Measurements from ENCODE around the gene SUSD2.

- TF ChIP-seq SIN3A (IDR thresholded peaks at IDR 0.05; ENCODE audit: borderline replicate concordance, low read depth, low read length), result peak; percentile 33; the same call in 1 of the 2 replicates
- peak; percentile 94 for TF ChIP-seq CTCF (IDR thresholded peaks at IDR 0.05)
- TF ChIP-seq PBX3 (IDR thresholded peaks at IDR 0.05), result no peak
- TF ChIP-seq REST (IDR thresholded peaks at IDR 0.05; ENCODE audit: low read depth, low read length), result no peak
- no peak for TF ChIP-seq JUND (IDR thresholded peaks at IDR 0.05)
- no peak for TF ChIP-seq YY1 (IDR thresholded peaks at IDR 0.05; ENCODE audit: low read depth)
- TF ChIP-seq POLR2AphosphoS5 (IDR thresholded peaks at IDR 0.05; ENCODE audit: low read depth, low read length), result no peak; the same call in 1 of the 2 replicates
- TF ChIP-seq RFX5 (IDR thresholded peaks at IDR 0.05; ENCODE audit: low read length), result no peak
- peak; percentile 40 for TF ChIP-seq RAD21 (IDR thresholded peaks at IDR 0.05; ENCODE audit: low read length)
- TF ChIP-seq CHD2 (IDR thresholded peaks at IDR 0.05; ENCODE audit: low read length, partially characterized antibody), result peak; percentile 83
- TF ChIP-seq MXI1 (IDR thresholded peaks at IDR 0.05; ENCODE audit: low read depth, low read length), result 0 out of 2 replicates have a peak, but pooled peaks have one; percentile 5
- no peak for TF ChIP-seq ZBTB33 (IDR thresholded peaks at IDR 0.05; ENCODE audit: borderline replicate concordance, low read depth)
Measured at GRCh38 chr22:24156913-24157821, 24.1 kb upstream of the SUSD2 start.

Measured in SK-N-SH (cell line).